Epithelial cell of esophagus (primary cell): ENCODE results near the gene BEGAIN.

Experiments used
- DNase-seq: peaks from one replicate; pipeline ENCODE4 v3.0.0; 2010; ENCODE audit warnings: low read depth
- H3K4me3 ChIP-seq: 2 replicates; pipeline ENCODE4 v1.5.1; 2011; ENCODE audit warnings: mild to moderate bottlenecking, low read length, control low read depth
- CTCF ChIP-seq: IDR thresholded peaks from 2 replicates; pipeline ENCODE4 v1.5.1; 2011; ENCODE audit warnings: low read depth, mild to moderate bottlenecking, low read length, control low read depth, inconsistent platforms; ENCODE audit not compliant: insufficient read depth; ENCODE audit errors: missing control alignments

Gene BEGAIN

GRCh38 chr14:100609331-100609870, 22.2 kb upstream of the BEGAIN start:
- TF ChIP-seq CTCF = no peak
- DNase-seq = no peak
- no peak overlapping the region for H3K4me3 ChIP-seq

GRCh38 chr14:100608586-100609330, 21.5 kb upstream of the BEGAIN start:
- no peak overlapping the region for H3K4me3 ChIP-seq
- no peak for TF ChIP-seq CTCF
- no peak for DNase-seq

- H3K4me3 ChIP-seq = no peak overlapping the region
- DNase-seq = no peak
- TF ChIP-seq CTCF = no peak
Observed at GRCh38 chr14:100608064-100608463, 20.8 kb upstream of the BEGAIN start.

GRCh38 chr14:100607611-100607956, 20.4 kb upstream of the BEGAIN start:
- no peak for TF ChIP-seq CTCF
- no peak overlapping the region for H3K4me3 ChIP-seq
- no peak for DNase-seq

GRCh38 chr14:100606687-100607610, 19.7 kb upstream of the BEGAIN start:
- H3K4me3 ChIP-seq = no peak overlapping the region
- TF ChIP-seq CTCF = no peak

GRCh38 chr14:100605706-100606686, 18.8 kb upstream of the BEGAIN start:
- TF ChIP-seq CTCF = no peak
- H3K4me3 ChIP-seq = no peak overlapping the region
- DNase-seq = no peak

More at GRCh38 chr14:100606687-100607610, 19.7 kb upstream of the BEGAIN start:
- no peak for DNase-seq
